Small intestine (tissue), 7 donors: ENCODE results near the gene SYT2. TPM values are rescaled to one million over a fixed set of nuclear protein-coding genes. Genes with fewer than 3 reads are reported as not detected.
A peak's percentile ranks its signal among the peaks of the same experiment; 100 is the strongest.

Experiments
- DNase-seq, 2 donors: peaks; one replicate each; pipeline versions ENCODE4 v3.0.0 to v3.0.0-alpha.2; 2013
- FAIRE-seq: peaks from 2 replicates; lab custom pipeline; 2012; peaks lifted over from hg19 to GRCh38; lab: Jason Lieb, UNC
- H3K27ac ChIP-seq, 3 donors: one replicate each; pipeline ENCODE4 v1.5.1; 2013; ENCODE audit warnings: low read length in 2 of 3, mild to moderate bottlenecking in 2 of 3, control low read depth in 1 of 3, inconsistent platforms in 1 of 3, low read depth in 1 of 3, moderate library complexity in 1 of 3
- H3K27me3 ChIP-seq, 3 donors: one replicate each; pipeline ENCODE4 v1.6.1; 2013; ENCODE audit warnings: low read length in 3 of 3, inconsistent platforms in 1 of 3; ENCODE audit not compliant: control insufficient read depth in 3 of 3, insufficient read depth in 3 of 3
- H3K36me3 ChIP-seq, 3 donors: one replicate each; pipeline ENCODE4 v1.6.1; 2013; ENCODE audit warnings: low read length in 3 of 3, inconsistent platforms in 1 of 3, low read depth in 1 of 3, mild to moderate bottlenecking in 1 of 3, moderate library complexity in 1 of 3; ENCODE audit not compliant: control insufficient read depth in 3 of 3, insufficient read depth in 2 of 3
- H3K4me1 ChIP-seq, 3 donors: one replicate each; pipeline ENCODE4 v1.6.1; 2013; ENCODE audit warnings: low read length in 2 of 3, inconsistent platforms in 1 of 3, low read depth in 1 of 3, mild to moderate bottlenecking in 1 of 3, moderate library complexity in 1 of 3; ENCODE audit not compliant: control insufficient read depth in 3 of 3, insufficient read depth in 2 of 3
- H3K4me3 ChIP-seq, 3 donors: one replicate each; pipeline ENCODE4 v1.5.1; 2013; ENCODE audit warnings: low read length in 3 of 3, control low read depth in 1 of 3, inconsistent platforms in 1 of 3, low read depth in 1 of 3, mild to moderate bottlenecking in 1 of 3, moderate library complexity in 1 of 3
- H3K9me3 ChIP-seq, 2 donors: one replicate each; pipeline ENCODE4 v1.6.1; 2013; ENCODE audit warnings: low read depth in 1 of 2, low read length in 1 of 2; ENCODE audit not compliant: control insufficient read depth in 2 of 2, insufficient read depth in 1 of 2
- WGBS, 3 donors: extraction: QIAGEN DNeasy Blood & Tissue Kit; methylation state at CpG; one replicate each; pipeline ENCODE4 v1.1.7; 2013; 5-methylcytosine and 5-hydroxymethylcytosine counted together
- polyA plus RNA-seq, 4 donors: library from polyadenylated mRNA; stranded (reverse) in 3 of 4; unstranded in 1 of 4; fragments of 200-250 nt in 3 of 4; fragments of 120-200 nt in 1 of 4; gene quantifications; one replicate each; pipeline versions ENCODE4 v1.2.1 to v1.2.3, GENCODE V29; 2013
- donor health status: healthy with polysubstance abuse.
- donor health status: control.
- donor health status: control.
- donor health status: Bipolar disorder and iron deficiency.
- donor health status: healthy.

The SYT2 gene
- polyA plus RNA-seq, 4 donors, result 0.03 to 1.8 TPM; not detected in 2

DNA sequence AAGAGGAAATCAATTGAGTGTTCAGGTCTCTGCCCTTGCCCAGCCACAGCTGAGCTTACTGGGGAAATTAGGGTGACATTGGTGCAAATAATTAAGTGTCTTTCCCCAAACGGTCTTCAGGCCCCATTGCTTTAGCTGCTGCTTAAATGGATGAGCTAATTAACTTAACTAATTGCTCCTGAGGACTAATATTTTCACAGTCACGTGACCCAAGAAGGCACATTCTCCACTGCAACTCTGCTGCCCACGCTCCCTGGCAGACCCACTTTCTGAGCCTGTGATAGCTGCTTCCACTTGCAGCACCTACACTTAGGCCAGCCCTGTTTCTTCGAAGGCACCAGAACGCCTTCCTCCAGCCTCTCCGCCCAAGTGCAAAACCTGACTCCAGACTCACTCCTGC lies 56.2 kb downstream of the SYT2 start:
- DNase-seq, result no peak
- no peak for FAIRE-seq
- WGBS, 3 donors, result 64 to 79% (median 76%) methylated on average over 6 of the region's 6 CpGs

GRCh38 chr1:202649553-202650392 lies 60.5 kb downstream of the SYT2 start:
- peaks cover 0 to 2% (median 2%) of the 10 kb centered on the region in 3 donors for H3K27me3 ChIP-seq

More for the DNA sequence above, 56.2 kb downstream of the SYT2 start:
- Histone ChIP-seq H3K4me1 (no peaks in the 10 kb centered on the region), H3K27ac (no peak overlapping the region), H3K9me3 (no peaks in the 10 kb centered on the region), H3K4me3 (no peak overlapping the region), H3K36me3 (no peaks in the 10 kb centered on the region), H3K27me3 (peaks cover 0 to 8% (median 0%) of the 10 kb centered on the region in 3 donors)

GRCh38 chr1:202648605-202649226 lies 61.5 kb downstream of the SYT2 start:
- no peak overlapping the region for H3K4me3 ChIP-seq
- H3K27ac ChIP-seq, result no peak overlapping the region
- H3K27me3 ChIP-seq, result peaks cover 2 to 12% (median 6%) of the 10 kb centered on the region in 3 donors
- FAIRE-seq (no peak), DNase-seq (no peak)
- 79 to 85% (median 82%) methylated on average over 2 of the region's 2 CpGs for WGBS, 3 donors
- no peaks in the 10 kb centered on the region for H3K9me3 ChIP-seq
- H3K4me1 ChIP-seq, result peaks cover 0 to 10% (median 0%) of the 10 kb centered on the region in 3 donors
- no peaks in the 10 kb centered on the region for H3K36me3 ChIP-seq

More at GRCh38 chr1:202649553-202650392, 60.5 kb downstream of the SYT2 start:
- peaks cover 0 to under 1% (median 0%) of the 10 kb centered on the region in 3 donors for H3K4me1 ChIP-seq
- 60 to 73% (median 64%) methylated on average over 15 of the region's 15 CpGs for WGBS, 3 donors
- no peaks in the 10 kb centered on the region for H3K9me3 ChIP-seq
- DNase-seq, result no peak
- H3K36me3 ChIP-seq, result no peaks in the 10 kb centered on the region
- no peak for FAIRE-seq
- H3K4me3 ChIP-seq, result no peak overlapping the region
- H3K27ac ChIP-seq, result no peak overlapping the region

DNA sequence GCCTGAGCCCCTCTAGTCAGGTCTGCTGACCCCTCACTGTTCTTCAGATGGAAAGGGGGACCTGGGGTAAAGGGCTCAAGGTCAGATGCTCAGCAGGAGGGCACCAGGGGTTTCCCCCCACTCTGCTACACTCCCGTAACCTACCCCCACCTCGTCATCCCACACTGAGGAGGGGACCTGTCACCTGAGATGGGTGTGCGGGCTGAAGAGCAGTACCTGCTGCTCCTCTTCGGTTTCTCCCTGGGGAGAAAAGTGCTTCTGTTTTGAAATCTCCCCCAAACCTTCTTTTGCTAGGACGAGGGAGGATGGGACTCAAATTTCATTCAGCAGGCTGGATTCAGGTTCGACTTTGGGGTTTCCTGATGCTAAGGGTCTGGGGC lies 65.2 kb downstream of the SYT2 start:
- no peak for FAIRE-seq
- peaks cover 0 to 2% (median 0%) of the 10 kb centered on the region in 3 donors for H3K36me3 ChIP-seq
- H3K4me1 ChIP-seq, result peaks cover 0 to 21% (median 0%) of the 10 kb centered on the region in 3 donors
- peaks cover 2 to 27% (median 17%) of the 10 kb centered on the region in 3 donors for H3K27me3 ChIP-seq
- H3K4me3 ChIP-seq, result no peak overlapping the region
- DNase-seq, result no peak
- no peak overlapping the region for H3K27ac ChIP-seq
- WGBS, 3 donors, result 39 to 45% (median 41%) methylated on average over 6 of the region's 6 CpGs
- no peaks in the 10 kb centered on the region for H3K9me3 ChIP-seq

DNA sequence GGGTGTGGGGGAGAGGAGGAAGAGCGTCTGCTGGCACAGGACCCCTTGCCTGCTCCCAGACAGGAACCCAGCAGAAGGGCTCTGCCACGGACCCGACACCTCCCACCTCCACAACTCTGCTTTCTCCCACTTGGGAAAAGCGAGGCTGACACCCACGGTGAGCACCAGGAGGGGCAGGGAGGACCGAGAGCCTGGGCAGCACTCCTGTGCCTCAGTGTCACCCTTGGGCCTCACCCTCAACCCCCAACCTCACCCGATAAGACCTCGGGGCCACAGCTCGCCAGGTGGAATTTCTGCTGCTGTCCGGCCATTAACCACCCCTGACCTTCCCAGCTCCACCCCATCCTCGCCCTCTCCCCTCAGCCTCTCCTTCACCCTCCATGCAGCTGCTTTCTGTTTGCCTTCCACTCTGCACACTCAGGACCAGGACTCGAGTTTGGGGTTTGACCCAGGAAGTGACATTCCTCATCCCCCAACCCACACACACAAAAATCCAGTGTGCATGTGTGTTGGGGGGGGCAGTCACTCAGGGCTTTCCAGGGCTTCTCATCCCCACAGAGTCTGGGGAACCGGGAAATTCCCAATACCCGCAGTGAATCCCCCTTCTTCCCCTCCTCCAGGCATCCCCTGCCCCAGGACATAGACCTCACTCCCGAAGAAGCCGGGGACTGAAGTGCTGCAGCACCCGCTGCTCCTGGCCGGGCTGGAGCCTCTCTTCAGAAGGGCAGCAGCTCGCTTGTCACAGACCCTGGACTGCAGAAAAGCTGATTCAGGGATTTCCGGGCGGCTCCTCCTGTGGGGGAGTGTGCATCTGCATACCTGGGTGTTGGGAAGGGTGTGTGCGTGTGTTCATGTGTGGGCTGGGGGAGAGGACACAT lies 65.8 kb downstream of the SYT2 start:
- Histone ChIP-seq H3K9me3 (no peaks in the 10 kb centered on the region), H3K4me1 (peaks cover 0 to 25% (median 0%) of the 10 kb centered on the region in 3 donors), H3K4me3 (no peak overlapping the region), H3K36me3 (peaks cover 0 to 2% (median 0%) of the 10 kb centered on the region in 3 donors), H3K27ac (no peak overlapping the region), H3K27me3 (peaks cover 2 to 27% (median 17%) of the 10 kb centered on the region in 3 donors)
- DNase-seq (no peak), FAIRE-seq (no peak)
- WGBS, 3 donors, result 16 to 24% (median 18%) methylated on average over 19 to 22 of the region's 22 CpGs

DNA sequence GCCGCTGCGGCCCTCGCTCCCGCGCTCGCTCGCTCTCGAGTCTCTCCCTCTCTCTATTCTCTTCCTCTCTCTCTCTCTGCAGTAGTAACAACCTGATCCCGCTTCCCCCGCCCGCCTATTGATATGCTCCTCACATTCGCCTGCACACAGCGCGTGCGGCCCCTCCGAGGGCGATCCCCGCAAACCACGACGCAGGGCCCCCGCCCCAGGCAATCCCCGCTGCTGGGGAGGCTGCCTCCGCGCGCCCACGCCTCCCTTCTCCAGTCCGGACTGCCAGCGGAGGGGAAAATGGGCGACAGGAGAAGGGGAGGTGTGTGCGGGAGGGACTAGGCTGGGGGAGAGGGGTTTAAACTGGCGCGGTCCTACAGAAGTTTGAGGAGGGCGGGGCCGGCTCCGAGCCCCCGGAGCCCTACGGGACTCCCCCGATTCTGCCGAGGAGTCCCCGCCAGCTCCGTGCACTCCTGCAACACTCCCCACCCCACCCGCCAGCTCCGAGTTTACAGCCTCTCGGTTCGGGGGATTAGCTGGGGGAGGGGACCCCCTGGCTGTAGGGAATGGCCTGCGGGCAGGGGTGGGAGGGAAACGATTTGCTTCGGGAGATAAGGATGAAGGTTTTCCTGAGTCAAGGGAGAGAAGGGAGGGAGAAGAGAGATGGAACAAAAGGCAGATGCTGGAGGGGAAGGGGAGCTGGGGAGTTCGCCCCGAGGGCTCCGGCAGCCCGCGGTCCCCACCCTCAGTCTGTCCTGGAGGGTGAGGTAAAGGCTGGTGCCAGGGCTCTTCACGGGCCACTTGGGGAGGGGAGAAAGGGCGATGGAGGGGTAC lies 66.6 kb downstream of the SYT2 start:
- H3K27me3 ChIP-seq, result peaks cover 2 to 27% (median 17%) of the 10 kb centered on the region in 3 donors
- no peak overlapping the region for H3K27ac ChIP-seq
- peaks cover 0 to 2% (median 0%) of the 10 kb centered on the region in 3 donors for H3K36me3 ChIP-seq
- no peak for FAIRE-seq
- peaks cover 0 to 33% (median 0%) of the 10 kb centered on the region in 3 donors for H3K4me1 ChIP-seq
- peak in 1 of 2 donors; percentile 44 for DNase-seq
- no peaks in the 10 kb centered on the region for H3K9me3 ChIP-seq
- H3K4me3 ChIP-seq, result peak overlapping the region in 2 of 3 donors; percentile 34 to 38
- 1% methylated on average over 36 to 55 of the region's 55 CpGs for WGBS, 3 donors

- FAIRE-seq, result no peak
Observed at GRCh38 chr1:202642619-202643291, 67.5 kb downstream of the SYT2 start.

More at GRCh38 chr1:202642619-202643291, 67.5 kb downstream of the SYT2 start:
- peaks cover 2 to 27% (median 17%) of the 10 kb centered on the region in 3 donors for H3K27me3 ChIP-seq
- no peak overlapping the region for H3K27ac ChIP-seq
- peak overlapping the region in 2 of 3 donors; percentile 34 to 38 for H3K4me3 ChIP-seq
- peaks cover 0 to 2% (median 0%) of the 10 kb centered on the region in 3 donors for H3K36me3 ChIP-seq
- no peaks in the 10 kb centered on the region for H3K9me3 ChIP-seq
- H3K4me1 ChIP-seq, result peaks cover 0 to 39% (median 0%) of the 10 kb centered on the region in 3 donors
- WGBS, 3 donors, result 1 to 2% (median 2%) methylated on average over 44 to 58 of the region's 58 CpGs
- DNase-seq, result peak in 1 of 2 donors; percentile 30
